Endothelial cell of umbilical vein (primary cell): Measurements from ENCODE around the gene FOXP4.

Experiments
- CTCF ChIP-seq, 2 donors: IDR thresholded peaks; 1 replicate in 1 of 2; 2 replicates in 1 of 2; pipeline ENCODE4 v1.5.1; 2011; ENCODE audit warnings: low read length in 2 of 2, mild to moderate bottlenecking in 2 of 2, moderate library complexity in 2 of 2, control low read depth in 1 of 2, inconsistent platforms in 1 of 2, low read depth in 1 of 2; ENCODE audit not compliant: insufficient read depth in 1 of 2; ENCODE audit errors: extremely low read depth in 1 of 2
- MAX ChIP-seq: IDR thresholded peaks from 2 replicates; pipeline ENCODE4 v1.6.1; 2011; ENCODE audit not compliant: insufficient read depth, insufficient read length
- POLR2AphosphoS5 ChIP-seq: IDR thresholded peaks from 2 replicates; pipeline ENCODE4 v1.6.1; 2012; ENCODE audit warnings: low read depth, mild to moderate bottlenecking, control low read depth, low read length, moderate library complexity; ENCODE audit not compliant: insufficient read depth

- TF ChIP-seq MAX (no peak), CTCF (IDR thresholded peaks at IDR 0.05; ENCODE audit: extremely low read depth in 1 of 2, insufficient read depth in 1 of 2, low read depth in 1 of 2, low read length in 2 of 2) (no peak), POLR2AphosphoS5 (no peak)
Observed at GRCh38 chr6:41644297-41644879, 98.2 kb downstream of the FOXP4 start.
